H1 (cell line): ENCODE measurements around the gene SLC8B1. TPM values are rescaled to one million over a fixed set of nuclear protein-coding genes. Genes with fewer than 3 reads are reported as not detected.

Source experiments
- CTCF ChIA-PET: fragments of 300-600 bp; sonication (Branson Sonifier 250); formaldehyde crosslinking; loops from one replicate; lab custom pipeline; 2021; ENCODE audit not compliant: partially characterized antibody; lab: Charles Lee
- POLR2A ChIA-PET: fragments of 300-600 bp; sonication (Branson Sonifier 250); formaldehyde crosslinking; loops from one replicate; lab custom pipeline; 2021; ENCODE audit warnings: inconsistent platforms; ENCODE audit not compliant: partially characterized antibody; lab: Charles Lee
- DNase-seq, 2 experiments: peaks; one replicate each; pipeline versions ENCODE4 v3.0.0 to v3.0.0-alpha.2; 2010 to 2022; ENCODE audit warnings: low spot score in 2 of 2, low read depth in 1 of 2, mixed read lengths in 1 of 2
- FAIRE-seq: peaks from 2 replicates; lab custom pipeline; 2011; peaks lifted over from hg19 to GRCh38; lab: Jason Lieb, UNC
- H2AFZ ChIP-seq: 2 replicates; pipeline ENCODE4 v1.8.1; 2012; ENCODE audit warnings: low read length, inconsistent platforms
- H2AK5ac ChIP-seq: 2 replicates; pipeline ENCODE4 v1.6.1; 2013; ENCODE audit warnings: low read depth, low read length
- H2BK120ac ChIP-seq: replicated peaks from 2 replicates; pipeline ENCODE3; 2013; ENCODE audit warnings: low read depth, low read length, inconsistent platforms
- H2BK12ac ChIP-seq: 2 replicates; pipeline ENCODE4 v1.6.1; 2013; ENCODE audit warnings: low read depth, low read length
- H2BK15ac ChIP-seq: 2 replicates; pipeline ENCODE4 v1.6.1; 2013; ENCODE audit warnings: low read length
- H2BK20ac ChIP-seq: 2 replicates; pipeline ENCODE4 v1.6.1; 2013; ENCODE audit warnings: low read length
- H2BK5ac ChIP-seq: 2 replicates; pipeline ENCODE4 v1.6.1; 2013; ENCODE audit warnings: low read depth, low read length
- H3K14ac ChIP-seq: 2 replicates; pipeline ENCODE4 v1.6.1; 2013; ENCODE audit warnings: inconsistent platforms; ENCODE audit not compliant: insufficient read length
- H3K18ac ChIP-seq: 2 replicates; pipeline ENCODE4 v1.6.1; 2013; ENCODE audit warnings: low read length; ENCODE audit errors: extremely low read depth
- H3K23ac ChIP-seq: 2 replicates; pipeline ENCODE4 v1.6.1; 2013; ENCODE audit warnings: inconsistent platforms; ENCODE audit not compliant: insufficient read length
- H3K23me2 ChIP-seq: 2 replicates; pipeline ENCODE4 v1.6.1; 2013; ENCODE audit warnings: low read depth, low read length
- H3K27ac ChIP-seq: 2 replicates; pipeline ENCODE4 v1.6.1; 2011; ENCODE audit warnings: low read depth, low read length, inconsistent platforms
- H3K27me3 ChIP-seq, 4 experiments: replicated peaks in 1 of 4; 1 replicate in 1 of 4; 2 replicates in 3 of 4; pipeline versions ENCODE4 v1.6.1 to v1.8.1; 2011 to 2013; ENCODE audit warnings: low read length in 3 of 4, mild to moderate bottlenecking in 3 of 4, inconsistent platforms in 2 of 4, mixed read lengths in 2 of 4, moderate library complexity in 1 of 4; ENCODE audit not compliant: control insufficient read depth in 3 of 4, insufficient read depth in 3 of 4; ENCODE audit errors: extremely low read depth in 1 of 4
- H3K36me3 ChIP-seq, 4 experiments: 2 replicates each; pipeline versions ENCODE4 v1.6.1 to v1.8.1; 2011 to 2013; ENCODE audit warnings: mild to moderate bottlenecking in 4 of 4, low read length in 3 of 4, moderate library complexity in 2 of 4, control low read depth in 1 of 4, inconsistent platforms in 1 of 4; ENCODE audit not compliant: insufficient read depth in 4 of 4, control insufficient read depth in 2 of 4
- H3K4ac ChIP-seq: replicated peaks from 2 replicates; pipeline ENCODE3; 2013; ENCODE audit warnings: low read length, low read depth, mixed read lengths, inconsistent platforms; ENCODE audit not compliant: insufficient read length
- H3K4me1 ChIP-seq, 4 experiments: replicated peaks in 1 of 4; 1 replicate in 1 of 4; 2 replicates in 3 of 4; pipeline versions ENCODE4 v1.6.1 to v1.8.1; 2011 to 2013; ENCODE audit warnings: low read length in 3 of 4, inconsistent platforms in 2 of 4, mixed read lengths in 1 of 4; ENCODE audit not compliant: insufficient read depth in 4 of 4, control insufficient read depth in 3 of 4
- H3K4me2 ChIP-seq, 2 experiments: 2 replicates each; pipeline versions ENCODE4 v1.6.1 to v1.8.1; 2011 to 2013; ENCODE audit warnings: low read depth in 2 of 2, low read length in 2 of 2, control low read depth in 1 of 2, inconsistent platforms in 1 of 2, mild to moderate bottlenecking in 1 of 2; ENCODE audit not compliant: insufficient read depth in 1 of 2
- H3K4me3 ChIP-seq, 4 experiments: fragments of 200-600, 300-600 bp in 1 of 4; sonication (generic), shearing (Covaris generic), sonication (Bioruptor Twin) in 1 of 4; 2 replicates each; pipeline versions ENCODE4 v1.5.1 to v1.8.1; 2011 to 2016; ENCODE audit warnings: low read length in 4 of 4, low read depth in 3 of 4, control low read depth in 2 of 4, inconsistent platforms in 2 of 4, mild to moderate bottlenecking in 2 of 4, mixed read lengths in 1 of 4, moderate library complexity in 1 of 4; ENCODE audit not compliant: insufficient read depth in 2 of 4; ENCODE audit errors: extremely low read depth in 1 of 4
- H3K56ac ChIP-seq: replicated peaks from 2 replicates; pipeline ENCODE3; 2013; ENCODE audit warnings: low read depth, mild to moderate bottlenecking, mixed read lengths, low read length, inconsistent platforms; ENCODE audit not compliant: insufficient read length
- H3K79me1 ChIP-seq: 2 replicates; pipeline ENCODE4 v1.6.1; 2013; ENCODE audit warnings: low read depth, low read length, control low read depth
- H3K79me2 ChIP-seq, 2 experiments: 2 replicates each; pipeline versions ENCODE4 v1.6.1 to v1.8.1; 2012 to 2013; ENCODE audit warnings: low read length in 2 of 2, mild to moderate bottlenecking in 2 of 2, inconsistent platforms in 1 of 2; ENCODE audit not compliant: insufficient read depth in 2 of 2, control insufficient read depth in 1 of 2
- H3K9ac ChIP-seq, 4 experiments: replicated peaks in 1 of 4; 1 replicate in 1 of 4; 2 replicates in 3 of 4; pipeline versions ENCODE4 v1.6.1 to v1.8.1; 2011 to 2013; ENCODE audit warnings: low read depth in 3 of 4, low read length in 3 of 4, control low read depth in 2 of 4, mild to moderate bottlenecking in 2 of 4, moderate library complexity in 2 of 4, inconsistent platforms in 1 of 4; ENCODE audit errors: extremely low read depth in 1 of 4
- H3K9me3 ChIP-seq, 2 experiments: 2 replicates each; pipeline versions ENCODE4 v1.6.1 to v1.8.1; 2012 to 2013; ENCODE audit warnings: mild to moderate bottlenecking in 2 of 2, moderate library complexity in 2 of 2, control low read depth in 1 of 2, inconsistent platforms in 1 of 2, low read depth in 1 of 2, low read length in 1 of 2, mixed read lengths in 1 of 2; ENCODE audit not compliant: insufficient read depth in 2 of 2
- H4K20me1 ChIP-seq, 2 experiments: replicated peaks in 1 of 2; 2 replicates each; pipeline versions ENCODE3 to v1.8.1; 2011 to 2013; ENCODE audit warnings: inconsistent platforms in 2 of 2, low read length in 2 of 2, mild to moderate bottlenecking in 1 of 2; ENCODE audit not compliant: insufficient read depth in 2 of 2, control insufficient read depth in 1 of 2
- H4K5ac ChIP-seq: 2 replicates; pipeline ENCODE4 v1.6.1; 2013; ENCODE audit warnings: low read length, low read depth, mixed read lengths, inconsistent platforms; ENCODE audit not compliant: insufficient read length
- H4K8ac ChIP-seq: 2 replicates; pipeline ENCODE4 v1.8.0; 2013; ENCODE audit warnings: mild to moderate bottlenecking, moderate library complexity, low read length, inconsistent platforms; ENCODE audit not compliant: insufficient read depth; ENCODE audit errors: extremely low read depth
- H4K91ac ChIP-seq: replicated peaks from 2 replicates; pipeline ENCODE3; 2013; ENCODE audit warnings: low read length, mixed read lengths, inconsistent platforms; ENCODE audit not compliant: insufficient read length
- WGBS, 2 experiments: shearing (Covaris generic) in 1 of 2; methylation state at CpG; one replicate each; pipeline versions ENCODE4 v1.1.6 to v1.1.7; 2013 to 2015; ENCODE audit warnings: low lambda C conversion rate in 2 of 2, mixed read lengths in 2 of 2, inconsistent platforms in 1 of 2, low coverage in 1 of 2, missing lambda C conversion rate in 1 of 2; ENCODE audit not compliant: insufficient replicate concordance in 2 of 2, insufficient coverage in 1 of 2, insufficient read length in 1 of 2; ENCODE audit errors: extremely low coverage in 1 of 2, missing lambda C conversion rate in 1 of 2; 5-methylcytosine and 5-hydroxymethylcytosine counted together
- polyA plus RNA-seq, 7 experiments: library from polyadenylated mRNA; depleted of rRNA in 3 of 7; stranded (reverse) in 5 of 7; unstranded in 2 of 7; fragments of >200 nt in 5 of 7; fragments of 200-250 nt in 2 of 7; gene quantifications; 1 replicate in 5 of 7; 2 replicates in 1 of 7; 4 replicates in 1 of 7; pipeline versions ENCODE4 v1.2.1 to v1.2.3, GENCODE V29; 2011 to 2013; ENCODE audit warnings: missing spikeins in 2 of 7, mixed read lengths in 2 of 7
- total RNA-seq: library from RNA; stranded (reverse); fragmentation: NEBNext Ultra II Directional; extraction: Animal tissue kit (Norgen Biotek cat#: 25700); gene quantifications from 2 replicates; pipeline ENCODE4 v1.2.1, GENCODE V29; 2021

Gene SLC8B1
- total and polyA plus RNA-seq, 2 of the 8 experiments (the other 6 are each of a cell fraction or from before 2014, with no cell fraction given): 11.2 to 19.1 TPM

GRCh38 chr12:113368331-113368730 lies 33.4 kb upstream of the SLC8B1 start:
- H3K23me2 ChIP-seq: peaks cover 1% of the 10 kb centered on the region; the same call in 1 of the 2 replicates
- no peaks in the 10 kb centered on the region for H3K79me2 ChIP-seq
- H3K9ac ChIP-seq: no peak overlapping the region
- no peak overlapping the region for H4K8ac ChIP-seq
- no peak overlapping the region for H3K18ac ChIP-seq
- peaks cover 0 to 1% (median 0%) of the 10 kb centered on the region in 4 experiments; a peak in 3 of 8 replicates for H3K36me3 ChIP-seq
- H3K4ac ChIP-seq: no peak overlapping the region
- H3K27ac ChIP-seq: no peak overlapping the region; the same call in 1 of the 2 replicates
- DNase-seq: no peak
- H4K20me1 ChIP-seq: peaks cover 3 to 6% of the 10 kb centered on the region in 2 experiments
- H3K4me1 ChIP-seq: no peaks in the 10 kb centered on the region
- H3K23ac ChIP-seq: no peak overlapping the region
- no peaks in the 10 kb centered on the region for H3K9me3 ChIP-seq
- H3K79me1 ChIP-seq: peaks cover 6% of the 10 kb centered on the region
- no peak overlapping the region for H4K5ac ChIP-seq
- ChIA-PET POLR2A (interaction anchor here (0.6 to 1.4 kb wide), 2 partner anchors 9 to 46 kb away, joined by 3 read pairs; no protein-coding TSS in a partner anchor), CTCF (interaction anchor here (0.6 to 1.9 kb wide), 6 partner anchors 13 to 403 kb away, joined by 3 to 7 read pairs (median 3); no protein-coding TSS in a partner anchor)
- H4K91ac ChIP-seq: no peak overlapping the region
- H2BK5ac ChIP-seq: no peak overlapping the region
- H2BK120ac ChIP-seq: no peak overlapping the region
- H2AFZ ChIP-seq: no peak overlapping the region
- H3K14ac ChIP-seq: no peak overlapping the region
- H2BK15ac ChIP-seq: no peak overlapping the region
- H3K56ac ChIP-seq: no peak overlapping the region
- H2BK20ac ChIP-seq: no peak overlapping the region
- WGBS, 2 experiments: 79% methylated on average over 4 of the region's 4 CpGs; no CpG with 5 or more reads in 1 of the 2 experiments
- no peak overlapping the region for H3K4me3 ChIP-seq
- no peaks in the 10 kb centered on the region for H3K27me3 ChIP-seq
- no peak for FAIRE-seq
- no peak overlapping the region for H2AK5ac ChIP-seq
- H3K4me2 ChIP-seq: no peak overlapping the region
- no peak overlapping the region for H2BK12ac ChIP-seq
